Measurements from ENCODE around the gene PKIB.
"Not testable (repeated sequence)": the region's sequence is repeated elsewhere in the genome, so short reads cannot be mapped to it uniquely, and the experiment has no call there.

Gene PKIB

DNA sequence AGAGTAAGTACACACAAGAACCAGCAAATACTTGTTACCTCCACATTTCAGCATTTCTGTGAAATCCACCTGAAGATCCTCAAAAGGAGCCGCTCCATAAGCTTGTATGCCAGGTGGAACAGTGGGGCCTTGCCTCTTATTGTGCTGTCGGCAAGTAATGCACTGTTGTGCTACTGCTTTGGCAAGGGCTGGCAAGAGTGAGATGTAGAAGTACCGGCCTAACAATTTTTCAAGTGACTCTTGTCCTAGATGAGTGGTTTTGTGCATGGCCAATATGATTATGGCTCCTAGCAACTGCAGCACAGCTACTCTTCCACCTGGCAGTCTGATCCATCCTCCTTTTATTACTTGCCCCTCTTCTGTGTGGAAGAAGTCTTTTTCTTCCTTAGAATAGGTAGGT lies 134.7 kb downstream of the PKIB start:
- not testable (repeated sequence) for DNase-seq (ENCODE audit: low spot score)

DNA sequence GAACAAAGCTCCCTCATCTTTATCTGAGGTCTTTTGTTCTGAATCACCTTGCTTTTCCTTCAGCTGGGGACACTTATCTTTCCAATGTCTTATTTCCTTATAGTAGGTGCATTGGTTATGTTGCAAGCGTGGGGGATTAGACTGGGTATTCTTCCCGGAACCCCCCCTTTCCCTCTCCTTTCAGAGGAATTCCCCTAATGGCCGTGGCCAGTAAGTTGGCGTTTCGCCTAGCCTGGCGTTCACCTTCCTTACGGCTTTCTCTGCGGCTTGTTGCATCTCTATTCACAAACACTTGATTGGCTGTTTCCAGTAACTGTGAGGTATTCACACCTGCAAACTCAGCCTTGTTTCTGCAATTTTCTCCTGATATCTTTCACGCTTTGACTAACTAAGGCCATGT lies 136.5 kb downstream of the PKIB start:
- no peak for DNase-seq (ENCODE audit: low spot score)

DNA sequence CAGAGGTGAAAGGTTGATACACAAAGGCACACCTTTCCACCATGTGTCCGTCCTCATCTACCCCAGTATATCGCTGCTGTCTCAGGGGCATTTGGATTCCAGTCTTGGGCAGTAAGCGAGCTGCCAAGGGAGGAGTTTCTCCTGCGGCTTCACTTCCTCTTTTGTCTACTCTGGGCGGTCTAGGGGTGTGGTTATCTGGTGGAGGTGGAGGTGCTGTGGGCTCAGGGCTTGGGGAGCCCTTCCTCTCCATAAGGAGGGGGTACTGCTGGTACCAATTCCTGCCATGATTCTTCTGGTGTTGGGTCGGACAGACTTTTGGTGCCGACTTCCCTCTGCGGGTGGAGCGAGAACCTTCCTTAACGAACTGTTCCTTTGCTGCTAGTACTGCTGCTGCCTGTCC lies 137.4 kb downstream of the PKIB start:
- no peak for DNase-seq (ENCODE audit: low spot score)

DNA sequence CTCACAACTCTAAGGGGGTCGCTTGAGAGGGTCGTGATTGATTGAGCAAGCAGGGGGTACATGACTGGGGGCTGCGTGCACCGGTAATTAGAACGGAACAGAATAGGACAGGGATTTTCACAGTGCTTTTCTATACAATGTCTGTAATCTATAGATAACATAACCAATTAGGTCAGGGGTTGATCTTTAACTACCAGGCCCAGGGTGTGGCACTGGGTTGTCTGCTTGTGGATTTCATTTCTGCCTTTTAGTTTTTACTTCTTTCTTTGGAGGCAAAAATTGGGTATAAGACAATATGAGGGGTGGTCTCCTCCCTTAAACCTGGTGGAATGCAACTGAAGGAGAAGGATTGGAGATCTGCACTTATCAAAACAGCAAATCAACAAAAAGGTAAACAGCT lies 138.7 kb downstream of the PKIB start:
- DNase-seq (ENCODE audit: low spot score): not testable (repeated sequence)

DNA sequence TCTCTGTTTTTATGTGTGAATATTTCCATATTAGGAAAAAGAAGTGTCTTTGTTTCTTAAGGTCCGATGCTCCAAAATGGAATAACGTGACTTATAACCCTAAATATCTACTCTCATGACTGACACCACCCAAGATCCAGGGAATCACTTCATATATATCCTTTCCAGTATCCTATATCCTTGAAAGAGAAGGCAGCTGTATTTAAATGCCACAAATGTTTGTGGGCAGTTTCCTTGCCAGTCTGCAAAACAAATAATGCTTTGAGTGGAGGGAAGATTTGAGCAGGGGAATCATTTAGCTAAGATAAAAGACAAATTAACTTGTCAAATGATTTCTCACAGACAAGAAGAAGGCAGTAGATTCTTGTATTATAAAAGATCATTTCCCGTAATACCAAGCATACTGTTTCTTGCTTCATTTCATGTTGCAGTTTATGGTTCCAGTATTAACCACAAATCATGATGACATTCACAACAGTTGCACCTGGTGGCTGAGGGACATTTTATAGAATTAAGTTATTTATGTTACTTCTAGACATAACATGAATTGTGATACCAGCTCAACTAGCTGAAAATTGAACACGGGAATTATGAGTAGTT lies 139.3 kb downstream of the PKIB start:
- DNase-seq (ENCODE audit: low spot score): no peak

DNA sequence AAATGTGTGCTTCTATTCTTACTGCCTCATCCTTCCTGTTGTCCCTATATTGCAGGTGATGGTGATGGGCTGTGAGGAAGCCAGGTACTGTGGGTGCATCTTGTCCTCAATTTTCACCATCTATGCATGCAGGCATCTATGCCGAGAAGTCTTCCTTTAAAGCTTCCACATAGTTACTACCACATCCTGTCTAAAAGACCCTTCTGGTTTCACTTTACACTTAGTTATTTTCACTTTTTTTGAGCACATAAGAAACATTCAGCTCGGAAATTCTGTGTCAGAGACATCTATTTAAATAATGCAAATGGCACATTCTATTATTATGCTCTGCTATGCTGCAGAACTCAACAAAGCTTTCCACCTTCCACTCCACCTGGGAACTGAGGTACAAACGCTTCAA lies 141.1 kb downstream of the PKIB start:
- no peak for DNase-seq (ENCODE audit: low spot score)

DNA sequence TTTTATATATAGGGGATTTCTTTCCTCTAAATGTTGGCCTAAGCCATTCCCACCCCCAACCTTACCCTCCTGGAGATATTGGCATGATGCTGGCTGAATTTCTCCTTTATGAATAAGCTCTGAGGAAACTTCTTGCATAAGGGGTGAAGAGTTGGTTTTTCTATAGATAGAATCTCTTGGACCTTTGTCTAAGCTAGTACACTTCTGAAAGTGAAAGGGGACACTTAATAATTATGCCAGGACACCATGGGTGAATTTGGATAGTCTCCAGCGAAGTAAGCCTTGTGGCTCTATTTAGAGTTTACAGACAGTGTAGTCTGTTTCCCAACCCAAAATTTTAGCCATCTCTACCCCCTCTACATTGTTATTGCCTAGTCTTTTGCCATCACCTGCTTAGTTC lies 142.3 kb downstream of the PKIB start:
- no peak for DNase-seq (ENCODE audit: low spot score)

DNA sequence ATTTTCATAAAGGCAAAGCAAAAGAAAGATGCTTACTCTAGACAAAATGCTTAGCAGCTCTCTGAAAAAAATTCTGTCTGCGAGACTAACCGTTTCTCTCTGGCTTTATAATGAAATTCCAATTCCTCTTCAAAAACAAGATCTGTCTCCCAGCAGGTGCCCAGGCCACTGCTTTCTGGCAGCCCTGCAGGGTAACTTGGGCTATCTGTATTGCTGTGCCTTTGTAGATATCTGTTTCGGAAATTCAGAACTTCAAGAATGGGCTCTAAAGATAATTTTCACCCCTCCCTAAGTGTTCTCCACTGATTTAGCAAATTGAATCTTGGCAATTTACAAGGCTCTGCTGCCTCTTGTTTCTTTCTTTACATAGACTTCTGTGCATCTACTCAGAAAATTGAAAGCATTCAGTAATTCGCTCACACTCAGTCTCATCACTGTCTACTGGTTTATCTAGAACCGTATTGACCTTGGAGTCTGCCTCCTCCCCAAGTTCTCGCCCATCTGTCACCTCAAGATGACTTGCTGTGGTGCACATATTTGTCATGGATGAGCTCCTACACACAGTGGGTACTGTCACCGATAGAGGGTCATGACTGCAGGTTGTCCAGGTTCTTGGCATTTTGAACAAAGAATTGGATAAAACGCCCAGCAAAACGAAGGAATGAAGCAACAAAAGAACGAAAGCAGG lies 142.9 kb downstream of the PKIB start:
- DNase-seq (ENCODE audit: low spot score): no peak

DNA sequence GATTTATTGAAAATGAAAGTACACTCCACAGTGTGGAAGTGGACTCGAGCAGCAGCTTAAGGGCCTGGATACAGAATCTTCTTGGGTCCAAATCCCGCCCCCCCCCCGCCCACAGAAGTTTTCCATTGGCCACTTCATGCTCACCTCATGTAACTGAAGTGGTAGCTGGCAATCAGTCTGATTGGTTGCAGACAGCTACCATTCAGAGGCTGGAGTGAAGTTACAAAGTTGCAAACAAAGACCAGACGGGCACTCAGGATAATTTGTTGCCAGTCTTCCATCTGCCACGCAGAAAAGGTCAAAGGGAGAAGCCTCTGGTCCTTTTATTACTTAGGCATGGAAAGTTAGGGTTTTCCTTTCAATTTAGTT lies 143.5 kb downstream of the PKIB start:
- no peak for DNase-seq (ENCODE audit: low spot score)

DNA sequence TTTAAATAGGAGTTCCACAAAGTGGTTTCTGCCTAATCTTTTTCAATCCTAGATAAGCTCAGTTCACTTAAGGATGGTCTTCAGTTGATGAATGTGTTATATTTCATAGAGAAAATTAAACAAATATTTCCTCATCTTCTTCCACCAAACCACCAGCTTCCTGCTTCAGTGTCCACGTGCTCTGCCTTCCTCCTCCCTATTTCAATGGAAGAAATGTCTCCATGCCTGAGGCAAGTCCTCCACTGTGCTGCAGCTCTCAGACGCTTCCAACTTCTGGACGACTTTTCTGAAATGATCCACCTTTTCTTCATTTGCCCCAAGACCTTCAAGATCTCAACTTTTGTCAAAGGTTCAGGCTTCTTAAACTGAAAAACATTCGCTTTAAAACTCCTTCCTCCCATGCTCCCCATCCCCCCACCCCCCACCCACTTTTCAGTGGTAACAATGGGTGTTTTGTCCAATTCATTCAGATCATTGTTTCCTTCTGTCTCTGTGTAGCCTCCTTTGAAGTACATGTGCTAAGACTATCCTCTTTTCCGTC lies 144.1 kb downstream of the PKIB start:
- no peak for DNase-seq (ENCODE audit: low spot score)

DNA sequence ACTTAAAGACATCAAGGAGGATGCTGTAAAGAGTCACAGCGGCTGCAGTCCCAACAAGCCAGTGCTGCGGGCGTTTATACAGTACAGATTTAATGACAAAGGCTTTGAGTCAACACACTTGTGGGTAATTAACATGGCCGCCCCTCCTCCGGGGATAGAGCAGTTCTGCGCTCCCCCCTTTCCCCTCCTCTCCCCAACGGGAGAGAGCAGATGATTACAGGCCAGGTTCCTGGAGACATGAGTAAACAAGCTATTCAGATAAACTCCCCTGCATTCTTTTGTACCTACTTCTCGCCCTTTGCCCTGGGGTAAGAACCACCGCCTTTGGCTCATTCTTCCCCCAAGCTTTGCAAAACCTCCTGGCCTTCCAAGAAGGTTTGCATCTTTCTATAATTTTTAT lies 145.7 kb downstream of the PKIB start:
- DNase-seq (ENCODE audit: low spot score): no peak

DNA sequence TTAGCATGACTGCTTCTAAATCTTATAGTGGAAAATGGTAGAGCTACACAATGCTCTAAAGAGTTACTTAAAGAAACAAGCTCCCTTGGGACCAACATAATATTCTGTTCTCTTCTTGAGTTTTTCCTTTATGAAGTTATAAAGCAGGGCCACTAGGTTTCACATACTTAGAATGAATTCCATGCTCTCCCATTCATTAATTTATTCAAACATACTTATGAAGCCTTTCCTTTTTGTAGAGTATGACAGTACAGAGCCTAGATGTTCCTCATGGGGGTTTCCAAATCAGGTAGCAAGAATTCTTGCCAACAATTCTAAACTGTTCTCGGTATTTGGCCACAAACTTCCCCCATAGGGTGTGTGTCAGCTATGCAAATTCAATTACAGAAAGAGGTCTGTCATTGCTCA lies 148.7 kb downstream of the PKIB start:
- no peak for DNase-seq (ENCODE audit: low spot score)

DNA sequence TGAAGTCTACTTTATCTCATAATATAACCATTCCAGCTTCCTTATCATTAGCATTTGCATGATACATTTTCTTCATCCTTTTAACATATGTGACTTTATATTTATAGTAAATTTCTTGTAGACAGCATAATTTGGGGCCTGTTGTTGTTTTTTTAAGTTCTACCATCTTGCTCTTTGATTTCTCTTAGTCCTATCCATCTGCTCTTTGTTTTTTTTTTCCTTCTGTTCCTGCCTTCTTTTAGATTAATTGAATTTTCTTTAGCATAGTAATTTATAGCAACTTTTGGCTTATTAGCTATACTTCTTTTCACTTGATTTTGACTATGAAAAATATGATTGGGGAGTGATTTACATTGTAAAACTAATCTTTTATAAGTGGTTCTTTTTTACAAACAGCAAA lies 150.1 kb downstream of the PKIB start:
- no peak for DNase-seq (ENCODE audit: low spot score)

DNA sequence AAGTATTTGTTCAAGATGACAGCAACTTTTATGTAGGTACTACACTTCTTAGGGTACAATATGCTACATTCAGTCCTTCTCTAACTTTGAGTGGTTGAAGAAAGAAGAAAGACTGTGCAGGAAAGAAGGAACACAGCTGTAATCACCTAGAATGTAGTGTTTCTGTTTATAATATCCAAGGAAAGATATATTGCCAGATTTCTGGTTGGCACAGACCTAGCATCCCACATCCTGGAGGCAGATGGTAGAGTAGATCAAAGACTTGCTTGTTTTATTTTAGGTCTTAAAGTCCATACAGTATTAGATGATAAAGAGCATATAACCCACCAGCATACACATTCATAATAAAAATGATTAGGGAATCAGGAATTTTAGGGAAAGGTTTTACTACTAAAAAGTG lies 156.1 kb downstream of the PKIB start:
- no peak for DNase-seq (ENCODE audit: low spot score)

DNA sequence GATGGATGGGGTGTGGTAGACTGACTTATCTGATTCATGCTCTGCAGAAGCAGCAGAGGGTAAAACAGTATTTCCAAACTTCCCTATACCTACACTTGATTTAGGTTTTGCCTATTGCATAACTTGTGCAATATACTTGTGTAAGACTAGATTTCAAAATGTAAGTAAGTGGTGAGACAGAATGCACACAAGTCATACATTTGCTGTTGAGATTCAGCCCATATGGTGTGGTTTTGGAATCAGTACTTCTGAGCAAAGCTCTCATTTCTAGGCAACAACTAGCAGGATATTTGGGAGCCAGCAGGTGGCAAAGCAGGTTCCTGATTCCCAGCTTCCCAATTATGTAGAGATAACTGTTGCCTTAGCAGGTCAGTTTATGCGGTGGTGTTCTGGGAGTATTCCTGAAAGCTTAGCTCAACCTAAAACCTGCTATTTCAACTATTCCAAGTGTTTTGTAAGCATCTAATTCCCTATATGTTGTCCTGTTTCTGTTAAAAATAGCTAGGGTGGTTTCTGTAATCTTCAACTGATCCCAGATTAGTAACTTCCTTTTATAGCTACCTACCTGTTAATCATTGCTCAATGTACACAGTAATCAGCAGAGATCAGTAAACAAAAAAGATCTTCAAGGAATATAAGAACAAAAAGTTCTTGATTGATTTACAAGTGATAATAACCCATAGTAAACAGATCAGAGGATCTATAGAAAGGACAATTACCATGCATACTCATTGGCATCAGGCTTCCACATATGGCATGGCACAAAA lies 160.8 kb downstream of the PKIB start:
- no peak for DNase-seq (ENCODE audit: low spot score)

DNA sequence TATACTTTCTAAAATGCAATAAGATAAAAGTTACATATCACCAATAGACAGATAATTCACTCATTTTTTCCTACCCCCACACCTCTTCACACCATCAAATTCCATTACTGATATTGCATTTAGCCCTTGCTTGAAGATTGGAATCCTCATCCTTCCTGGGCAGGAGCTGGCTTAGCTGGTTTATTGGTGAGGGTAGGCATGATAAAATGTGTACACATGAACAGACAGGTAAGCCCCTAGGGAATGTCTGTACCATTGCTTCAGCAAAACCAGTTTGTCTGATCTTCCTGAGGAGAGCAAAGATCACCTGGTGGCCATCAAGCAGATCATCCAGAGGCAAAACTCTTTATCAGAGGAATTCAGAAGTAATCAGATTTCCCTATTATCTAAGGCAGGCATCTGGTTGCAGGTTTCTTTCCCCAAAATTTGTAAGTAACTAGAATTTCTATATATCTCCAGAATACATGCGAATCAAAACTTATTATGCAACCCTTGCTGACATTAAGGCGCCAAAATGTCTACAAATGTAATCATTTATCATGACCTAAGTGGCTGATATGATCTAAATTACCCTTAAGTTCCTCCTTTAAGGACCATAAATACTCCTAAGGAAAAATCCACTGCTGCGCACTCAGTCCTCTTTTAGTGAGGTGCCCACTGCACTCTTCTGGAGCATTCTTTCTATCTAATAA lies 162.7 kb downstream of the PKIB start:
- DNase-seq (ENCODE audit: low spot score): no peak

Data from ecto neural progenitor cell (in vitro differentiated cells).